Measurements from ENCODE around the gene ATE1.
"Not testable (repeated sequence)": the region's sequence is repeated elsewhere in the genome, so short reads cannot be mapped to it uniquely, and the experiment has no call there.

ATE1 gene

GRCh38 chr10:121918800-121919199 is 9.0 kb downstream of the ATE1 start:
- not testable (repeated sequence) for H3K9me3 Mint-ChIP-seq; H3K27ac Mint-ChIP-seq; H3K4me3 Mint-ChIP-seq; H3K4me1 Mint-ChIP-seq (ENCODE audit: low read depth); H3K27me3 Mint-ChIP-seq
- H3K36me3 Mint-ChIP-seq (ENCODE audit: low read depth), result peaks cover 55% of the 10 kb centered on the region

GRCh38 chr10:121914661-121915060 is 13.2 kb downstream of the ATE1 start:
- Mint-ChIP-seq H3K4me1 (ENCODE audit: low read depth) (peaks cover 9% of the 10 kb centered on the region), H3K27me3 (no peaks in the 10 kb centered on the region), H3K9me3 (no peaks in the 10 kb centered on the region), H3K4me3 (no peak overlapping the region), H3K36me3 (ENCODE audit: low read depth) (peaks cover 52% of the 10 kb centered on the region), H3K27ac (no peak overlapping the region)

GRCh38 chr10:121911421-121911697 is 16.5 kb downstream of the ATE1 start:
- no peak overlapping the region for H3K27ac Mint-ChIP-seq
- no peak overlapping the region for H3K4me3 Mint-ChIP-seq
- peaks cover 40% of the 10 kb centered on the region for H3K36me3 Mint-ChIP-seq (ENCODE audit: low read depth)
- peaks cover 5% of the 10 kb centered on the region for H3K4me1 Mint-ChIP-seq (ENCODE audit: low read depth)
- H3K9me3 Mint-ChIP-seq, result no peaks in the 10 kb centered on the region
- H3K27me3 Mint-ChIP-seq, result no peaks in the 10 kb centered on the region

GRCh38 chr10:121910673-121911420 is 17.0 kb downstream of the ATE1 start:
- H3K27ac Mint-ChIP-seq, result peak overlapping the region; percentile 41

GRCh38 chr10:121904888-121905287 is 22.9 kb downstream of the ATE1 start:
- no peaks in the 10 kb centered on the region for H3K4me1 Mint-ChIP-seq (ENCODE audit: low read depth)
- H3K27me3 Mint-ChIP-seq, result no peaks in the 10 kb centered on the region
- no peak overlapping the region for H3K27ac Mint-ChIP-seq
- H3K9me3 Mint-ChIP-seq, result no peaks in the 10 kb centered on the region
- peaks cover 37% of the 10 kb centered on the region for H3K36me3 Mint-ChIP-seq (ENCODE audit: low read depth)
- H3K4me3 Mint-ChIP-seq, result no peak overlapping the region

More at GRCh38 chr10:121910673-121911420, 17.0 kb downstream of the ATE1 start:
- Mint-ChIP-seq H3K27me3 (no peaks in the 10 kb centered on the region), H3K4me3 (no peak overlapping the region), H3K36me3 (ENCODE audit: low read depth) (peaks cover 37% of the 10 kb centered on the region), H3K9me3 (no peaks in the 10 kb centered on the region), H3K4me1 (ENCODE audit: low read depth) (peaks cover 5% of the 10 kb centered on the region)

DNA sequence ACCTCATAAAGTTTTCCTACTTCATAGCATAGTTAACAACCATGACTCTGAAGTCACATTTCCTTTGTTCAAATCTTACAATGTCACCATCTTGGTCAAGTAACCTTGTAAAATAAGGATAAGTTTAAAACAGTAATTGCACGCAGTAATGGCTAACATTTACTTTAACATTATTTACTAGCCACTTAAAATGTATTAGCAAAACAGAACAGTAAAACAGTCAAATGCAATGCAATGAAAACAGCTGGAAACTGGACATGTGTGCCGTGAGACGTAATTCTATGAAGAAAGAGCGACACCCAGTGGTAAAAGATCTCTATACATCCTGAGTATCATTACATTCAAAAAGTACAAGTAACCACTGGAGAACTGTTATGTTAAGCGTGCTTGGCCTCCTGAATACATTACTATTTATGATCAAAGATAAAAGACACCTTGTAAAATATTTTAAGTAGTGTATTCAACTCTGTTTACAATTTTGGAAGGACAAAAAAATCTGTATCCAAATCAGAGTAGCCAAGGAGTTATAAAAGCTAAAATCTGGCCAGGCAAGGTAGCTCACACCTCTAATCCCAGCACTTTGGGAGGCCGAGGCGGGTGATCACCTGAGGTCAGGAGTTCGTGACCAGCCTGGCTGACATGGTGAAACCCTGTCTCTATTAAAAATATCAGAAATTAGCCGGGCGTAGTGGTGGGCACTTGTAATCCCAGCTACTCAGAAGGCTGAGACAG is 27.2 kb downstream of the ATE1 start:
- Mint-ChIP-seq H3K9me3 (no peaks in the 10 kb centered on the region), H3K27ac (no peak overlapping the region), H3K36me3 (ENCODE audit: low read depth) (peaks cover 55% of the 10 kb centered on the region), H3K4me3 (no peak overlapping the region), H3K4me1 (ENCODE audit: low read depth) (no peaks in the 10 kb centered on the region), H3K27me3 (no peaks in the 10 kb centered on the region)

- Mint-ChIP-seq H3K27ac (no peak overlapping the region), H3K4me1 (ENCODE audit: low read depth) (no peaks in the 10 kb centered on the region), H3K27me3 (no peaks in the 10 kb centered on the region), H3K9me3 (no peaks in the 10 kb centered on the region), H3K4me3 (no peak overlapping the region), H3K36me3 (ENCODE audit: low read depth) (peaks cover 54% of the 10 kb centered on the region)
Measured at GRCh38 chr10:121899727-121900126, 28.1 kb downstream of the ATE1 start.

- Mint-ChIP-seq H3K4me1 (ENCODE audit: low read depth) (no peaks in the 10 kb centered on the region), H3K27me3 (no peaks in the 10 kb centered on the region), H3K27ac (no peak overlapping the region), H3K9me3 (no peaks in the 10 kb centered on the region), H3K36me3 (ENCODE audit: low read depth) (peaks cover 31% of the 10 kb centered on the region), H3K4me3 (no peak overlapping the region)
Measured at GRCh38 chr10:121891103-121891502, 36.7 kb downstream of the ATE1 start.

DNA sequence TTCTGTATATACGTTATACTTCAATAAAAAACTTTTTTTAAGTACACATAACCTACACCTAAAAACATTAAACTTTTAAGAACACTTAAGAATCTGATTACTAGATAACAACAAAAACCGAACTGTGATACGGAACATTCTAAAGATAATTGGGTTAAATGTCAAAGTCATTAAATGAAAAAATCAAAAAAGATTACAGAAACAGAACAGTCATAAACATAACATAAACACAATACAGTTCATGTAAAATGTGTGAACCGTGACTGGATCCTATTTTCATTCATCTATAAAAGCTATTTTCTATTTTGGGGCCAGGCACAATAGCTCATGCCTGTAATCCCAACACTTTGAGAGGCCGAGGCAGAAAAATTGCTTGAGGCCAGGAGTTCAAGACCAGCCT is 38.6 kb downstream of the ATE1 start:
- Mint-ChIP-seq H3K9me3 (no peaks in the 10 kb centered on the region), H3K27me3 (no peaks in the 10 kb centered on the region), H3K4me1 (ENCODE audit: low read depth) (no peaks in the 10 kb centered on the region), H3K27ac (no peak overlapping the region), H3K36me3 (ENCODE audit: low read depth) (peaks cover 24% of the 10 kb centered on the region), H3K4me3 (no peak overlapping the region)

GRCh38 chr10:121886997-121887622 is 40.7 kb downstream of the ATE1 start:
- Mint-ChIP-seq H3K36me3 (ENCODE audit: low read depth) (peaks cover 21% of the 10 kb centered on the region), H3K27ac (no peak overlapping the region)

GRCh38 chr10:121886181-121886580 is 41.6 kb downstream of the ATE1 start:
- Mint-ChIP-seq H3K36me3 (ENCODE audit: low read depth) (peaks cover 21% of the 10 kb centered on the region), H3K9me3 (no peaks in the 10 kb centered on the region), H3K4me1 (ENCODE audit: low read depth) (no peaks in the 10 kb centered on the region), H3K27me3 (no peaks in the 10 kb centered on the region), H3K27ac (no peak overlapping the region), H3K4me3 (no peak overlapping the region)

More at GRCh38 chr10:121886997-121887622, 40.7 kb downstream of the ATE1 start:
- H3K9me3 Mint-ChIP-seq, result no peaks in the 10 kb centered on the region
- H3K4me1 Mint-ChIP-seq (ENCODE audit: low read depth), result no peaks in the 10 kb centered on the region
- no peak overlapping the region for H3K4me3 Mint-ChIP-seq
- no peaks in the 10 kb centered on the region for H3K27me3 Mint-ChIP-seq

GRCh38 chr10:121880895-121881294 is 46.9 kb downstream of the ATE1 start:
- Mint-ChIP-seq H3K36me3 (ENCODE audit: low read depth) (peaks cover 36% of the 10 kb centered on the region), H3K4me1 (ENCODE audit: low read depth) (no peaks in the 10 kb centered on the region), H3K4me3 (no peak overlapping the region), H3K27ac (no peak overlapping the region), H3K27me3 (no peaks in the 10 kb centered on the region), H3K9me3 (no peaks in the 10 kb centered on the region)

DNA sequence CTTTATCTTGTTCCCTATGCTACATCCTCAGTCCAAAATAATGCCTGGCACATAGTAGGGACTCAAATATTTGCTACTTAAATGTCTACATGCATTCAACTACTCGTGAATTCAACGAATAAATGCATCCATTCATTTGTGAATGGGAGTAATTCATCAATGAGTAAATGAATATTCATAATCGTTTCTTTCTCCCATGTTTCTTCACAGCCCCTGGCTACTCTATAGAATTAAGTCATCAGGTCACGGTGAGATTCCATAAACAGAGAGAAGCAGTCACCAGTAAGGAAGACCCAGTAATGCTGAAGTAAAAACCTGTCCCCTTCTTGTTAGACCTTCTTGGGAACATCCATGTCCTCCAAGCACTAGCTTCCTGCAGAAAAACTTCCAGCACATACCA is 48.4 kb downstream of the ATE1 start:
- no peak overlapping the region for H3K27ac Mint-ChIP-seq
- no peaks in the 10 kb centered on the region for H3K27me3 Mint-ChIP-seq
- no peak overlapping the region for H3K4me3 Mint-ChIP-seq
- no peaks in the 10 kb centered on the region for H3K9me3 Mint-ChIP-seq
- no peaks in the 10 kb centered on the region for H3K4me1 Mint-ChIP-seq (ENCODE audit: low read depth)
- H3K36me3 Mint-ChIP-seq (ENCODE audit: low read depth), result peaks cover 41% of the 10 kb centered on the region

- H3K4me1 Mint-ChIP-seq (ENCODE audit: low read depth), result no peaks in the 10 kb centered on the region
- no peak overlapping the region for H3K27ac Mint-ChIP-seq
Measured at GRCh38 chr10:121873236-121873635, 54.6 kb downstream of the ATE1 start.

DNA sequence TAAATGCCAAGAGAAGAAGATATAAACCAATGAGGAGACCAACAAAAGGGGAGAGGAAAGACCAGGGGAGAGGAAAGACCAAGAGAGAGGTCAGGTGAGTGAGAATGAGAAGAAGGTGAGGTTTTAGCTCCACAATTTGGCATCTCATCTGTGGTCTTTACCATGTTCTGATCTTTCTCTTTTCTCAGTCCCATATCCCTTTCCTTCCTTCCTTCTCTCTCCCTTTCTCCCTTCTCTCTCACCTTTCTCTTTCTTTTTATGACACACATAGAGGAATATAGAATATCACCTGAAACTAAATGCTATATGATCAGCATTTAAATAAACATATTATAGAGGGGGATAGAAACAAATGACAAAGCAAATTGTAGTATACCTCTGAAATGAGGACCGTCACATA is 57.4 kb downstream of the ATE1 start:
- no peaks in the 10 kb centered on the region for H3K27me3 Mint-ChIP-seq

More at GRCh38 chr10:121873236-121873635, 54.6 kb downstream of the ATE1 start:
- Mint-ChIP-seq H3K27me3 (no peaks in the 10 kb centered on the region), H3K36me3 (ENCODE audit: low read depth) (peaks cover 44% of the 10 kb centered on the region), H3K9me3 (no peaks in the 10 kb centered on the region), H3K4me3 (no peak overlapping the region)

More for the DNA sequence above, 57.4 kb downstream of the ATE1 start:
- Mint-ChIP-seq H3K4me3 (no peak overlapping the region), H3K27ac (no peak overlapping the region), H3K36me3 (ENCODE audit: low read depth) (peaks cover 29% of the 10 kb centered on the region), H3K9me3 (no peaks in the 10 kb centered on the region), H3K4me1 (ENCODE audit: low read depth) (no peaks in the 10 kb centered on the region)
